Measurements from ENCODE around the gene PPP6R3. TPM values are rescaled to one million over a fixed set of nuclear protein-coding genes. Genes with fewer than 3 reads are reported as not detected.

PPP6R3 gene
- total and polyA plus RNA-seq, 2 donors (not counting 3 experiments of a cell fraction or from before 2014, with no cell fraction given), result 31.7 to 98.8 TPM

GRCh38 chr11:68655406-68655805 lies 194.9 kb downstream of the PPP6R3 start:
- FAIRE-seq (no peak), DNase-seq (ENCODE audit: low read depth, low spot score) (no peak)
- Histone ChIP-seq H3K27ac (ENCODE audit: insufficient read depth, low read depth, low read length) (no peak overlapping the region), H3K9ac (replicated peaks; ENCODE audit: extremely low read depth, insufficient read depth, low read length) (no peak overlapping the region), H3K27me3 (ENCODE audit: control insufficient read depth in 2 of 2, insufficient read depth in 2 of 2, low read length in 2 of 2) (peaks cover 0 to 2% of the 10 kb centered on the region in 2 experiments), H4K20me1 (replicated peaks; ENCODE audit: control insufficient read depth, extremely low read depth, insufficient read depth, low read length) (no peaks in the 10 kb centered on the region), H3K4me3 (replicated peaks in 1 of 3; ENCODE audit: insufficient read depth in 1 of 3, low read depth in 1 of 3, low read length in 3 of 3) (no peak overlapping the region), H3K4me1 (ENCODE audit: control insufficient read depth, extremely low read depth, insufficient read depth, low read length) (peaks cover 4% of the 10 kb centered on the region), H3K4me2 (ENCODE audit: insufficient read depth, low read length) (no peak overlapping the region), H3K9me1 (replicated peaks; ENCODE audit: control insufficient read depth, extremely low read depth, insufficient read depth, low read length) (no peaks in the 10 kb centered on the region), H3K79me2 (ENCODE audit: control insufficient read depth, insufficient read depth, low read length) (no peaks in the 10 kb centered on the region), H3K9me3 (replicated peaks; ENCODE audit: control insufficient read depth, insufficient read depth, low read length) (no peaks in the 10 kb centered on the region), H3K36me3 (ENCODE audit: control insufficient read depth in 2 of 2, extremely low read depth in 1 of 2, insufficient read depth in 2 of 2, low read length in 2 of 2) (no peaks in the 10 kb centered on the region), H2AFZ (ENCODE audit: low read depth, low read length) (no peak overlapping the region)
- TF ChIP-seq MYC (IDR thresholded peaks at IDR 0.05; ENCODE audit: low read depth, low read length), result no peak
- TF ChIP-seq MAX (IDR thresholded peaks at IDR 0.05; ENCODE audit: insufficient read depth, insufficient read length), result no peak
- TF ChIP-seq JUN (IDR thresholded peaks at IDR 0.05; ENCODE audit: borderline replicate concordance, insufficient read depth, insufficient read length, low read depth), result no peak
- TF ChIP-seq FOS (IDR thresholded peaks at IDR 0.05; ENCODE audit: borderline replicate concordance, insufficient read depth, low read length), result no peak
- no peak for TF ChIP-seq EZH2 (IDR thresholded peaks at IDR 0.05; ENCODE audit: borderline replicate concordance, low read depth, low read length, severe bottlenecking)
- TF ChIP-seq POLR2A (IDR thresholded peaks at IDR 0.05; ENCODE audit: low read depth, low read length), result no peak
- no peak for TF ChIP-seq POLR2AphosphoS5 (IDR thresholded peaks at IDR 0.05; ENCODE audit: insufficient read depth, low read depth, low read length)
- TF ChIP-seq GATA2 (IDR thresholded peaks at IDR 0.05; ENCODE audit: insufficient read depth, insufficient read length, low read depth, low read length), result no peak
- TF ChIP-seq, protein P1, sequence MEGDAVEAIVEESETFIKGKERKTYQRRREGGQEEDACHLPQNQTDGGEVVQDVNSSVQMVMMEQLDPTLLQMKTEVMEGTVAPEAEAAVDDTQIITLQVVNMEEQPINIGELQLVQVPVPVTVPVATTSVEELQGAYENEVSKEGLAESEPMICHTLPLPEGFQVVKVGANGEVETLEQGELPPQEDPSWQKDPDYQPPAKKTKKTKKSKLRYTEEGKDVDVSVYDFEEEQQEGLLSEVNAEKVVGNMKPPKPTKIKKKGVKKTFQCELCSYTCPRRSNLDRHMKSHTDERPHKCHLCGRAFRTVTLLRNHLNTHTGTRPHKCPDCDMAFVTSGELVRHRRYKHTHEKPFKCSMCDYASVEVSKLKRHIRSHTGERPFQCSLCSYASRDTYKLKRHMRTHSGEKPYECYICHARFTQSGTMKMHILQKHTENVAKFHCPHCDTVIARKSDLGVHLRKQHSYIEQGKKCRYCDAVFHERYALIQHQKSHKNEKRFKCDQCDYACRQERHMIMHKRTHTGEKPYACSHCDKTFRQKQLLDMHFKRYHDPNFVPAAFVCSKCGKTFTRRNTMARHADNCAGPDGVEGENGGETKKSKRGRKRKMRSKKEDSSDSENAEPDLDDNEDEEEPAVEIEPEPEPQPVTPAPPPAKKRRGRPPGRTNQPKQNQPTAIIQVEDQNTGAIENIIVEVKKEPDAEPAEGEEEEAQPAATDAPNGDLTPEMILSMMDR (IDR thresholded peaks at IDR 0.05; ENCODE audit: extremely low read depth in 1 of 2, insufficient read depth in 1 of 2, low read depth in 1 of 2, low read length in 2 of 2), result no peak
- intact Hi-C loops (cut with micrococcal nuclease), result no loop called here
- ChIA-PET CTCF (interaction anchor here (0.7 kb wide), 1 partner anchor 142 kb away, joined by 3 read pairs; no protein-coding TSS in a partner anchor), POLR2A (no interaction called here)
- BruUV-seq (replicated peaks), result no TSS peak
- dilution Hi-C loops (cut with MboI; ENCODE audit: extremely low pct_ligation_motif_present, low sequenced_read_pairs), result no loop called here

Data from endothelial cell of umbilical vein (primary cell).